Putamen (tissue), 1 donor: Measurements from ENCODE around the gene NLRP9.
"Not testable (repeated sequence)": the region's sequence is repeated elsewhere in the genome, so short reads cannot be mapped to it uniquely, and the experiment has no call there.

Experiments
- DNase-seq: peaks from one replicate; pipeline ENCODE4 v3.0.0-alpha.2; 2016; ENCODE audit warnings: low spot score

The NLRP9 gene

DNA sequence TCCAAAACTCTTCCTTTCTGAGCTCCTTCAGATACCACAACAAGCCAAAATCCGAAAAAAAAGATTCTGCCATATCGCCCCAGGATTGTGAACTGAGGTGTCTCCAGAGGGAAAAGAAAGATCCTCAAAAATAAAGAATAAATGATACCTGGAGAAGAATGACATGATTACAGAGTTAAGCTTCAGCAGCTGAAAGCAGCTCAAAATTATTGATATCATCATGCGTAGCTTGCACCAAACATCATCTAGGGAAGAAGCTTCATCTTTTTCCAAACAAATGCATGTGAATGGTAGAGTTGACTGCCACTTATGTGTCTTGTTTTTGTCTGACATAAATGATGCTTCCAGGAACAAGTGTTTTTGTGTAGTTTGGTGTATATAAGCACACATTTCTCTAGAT lies at the start of gene NLRP9:
NLRP9 (minus strand) TSS at position 101 of the 400 bp plus-strand sequence; CDS start at position 73, 28 bp downstream.
- no peak for DNase-seq

DNA sequence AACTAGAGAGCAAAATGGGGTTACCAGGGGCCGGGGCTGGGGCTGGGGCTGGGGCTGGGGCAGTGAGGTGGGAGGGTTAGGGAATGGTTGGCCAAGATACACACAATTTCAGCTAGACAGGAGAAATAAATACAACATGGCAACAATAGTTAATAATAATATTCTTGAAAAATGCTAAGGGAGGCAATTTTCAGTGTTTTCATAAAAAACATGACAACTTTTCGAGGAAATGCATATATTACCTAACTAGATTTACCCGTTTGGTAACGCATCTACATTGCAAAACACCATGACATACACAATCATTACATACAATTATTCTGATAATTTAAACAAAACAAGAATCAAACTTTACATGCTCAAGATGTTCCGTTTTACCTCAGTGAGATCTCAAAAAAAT lies 42.9 kb upstream of the NLRP9 start:
- DNase-seq: no peak

DNA sequence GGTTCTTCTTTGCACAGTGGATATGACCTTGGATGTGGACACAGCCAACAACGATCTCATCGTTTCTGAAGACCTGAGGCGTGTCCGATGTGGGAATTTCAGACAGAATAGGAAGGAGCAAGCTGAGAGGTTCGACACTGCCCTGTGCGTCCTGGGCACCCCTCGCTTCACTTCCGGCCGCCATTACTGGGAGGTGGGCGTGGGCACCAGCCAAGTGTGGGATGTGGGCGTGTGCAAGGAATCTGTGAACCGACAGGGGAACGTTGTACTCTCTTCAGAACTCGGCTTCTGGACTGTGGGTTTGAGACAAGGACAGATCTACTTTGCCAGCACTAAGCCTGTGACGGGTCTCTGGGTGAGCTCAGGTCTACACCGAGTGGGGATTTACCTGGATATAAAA lies 40.1 kb upstream of the NLRP9 start:
- no peak for DNase-seq

DNA sequence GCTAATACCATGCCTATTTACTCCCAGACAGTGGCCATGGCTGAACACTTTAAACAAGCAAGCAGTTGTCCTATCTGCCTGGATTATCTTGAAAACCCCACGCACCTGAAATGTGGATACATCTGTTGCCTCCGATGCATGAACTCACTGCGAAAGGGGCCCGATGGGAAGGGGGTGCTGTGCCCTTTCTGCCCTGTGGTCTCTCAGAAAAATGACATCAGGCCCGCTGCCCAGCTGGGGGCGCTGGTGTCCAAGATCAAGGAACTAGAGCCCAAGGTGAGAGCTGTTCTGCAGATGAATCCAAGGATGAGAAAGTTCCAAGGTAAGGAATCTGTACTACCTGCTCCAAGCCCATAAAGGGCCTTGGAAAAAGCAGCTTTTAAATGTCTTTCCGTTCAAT lies 39.3 kb upstream of the NLRP9 start:
- DNase-seq: no peak

DNA sequence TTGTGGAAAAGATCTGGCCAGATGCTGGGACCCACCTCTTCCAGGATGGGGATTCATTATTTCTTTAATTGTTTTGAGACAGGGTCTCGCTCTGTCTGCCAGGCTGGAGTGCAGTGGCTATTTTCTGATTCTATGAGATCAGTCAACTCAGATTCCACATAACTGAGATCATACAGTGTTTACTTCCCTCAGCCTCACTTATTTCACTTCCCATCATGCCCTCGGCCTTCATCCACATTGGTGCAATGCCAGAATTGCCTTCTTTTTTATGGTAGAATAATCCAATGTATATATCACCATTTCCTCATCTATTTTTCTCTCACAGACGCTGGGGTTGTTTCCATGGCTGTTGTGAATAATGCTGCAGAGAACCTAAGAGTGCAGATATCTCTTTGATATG lies 31.4 kb upstream of the NLRP9 start:
- not testable (repeated sequence) for DNase-seq

DNA sequence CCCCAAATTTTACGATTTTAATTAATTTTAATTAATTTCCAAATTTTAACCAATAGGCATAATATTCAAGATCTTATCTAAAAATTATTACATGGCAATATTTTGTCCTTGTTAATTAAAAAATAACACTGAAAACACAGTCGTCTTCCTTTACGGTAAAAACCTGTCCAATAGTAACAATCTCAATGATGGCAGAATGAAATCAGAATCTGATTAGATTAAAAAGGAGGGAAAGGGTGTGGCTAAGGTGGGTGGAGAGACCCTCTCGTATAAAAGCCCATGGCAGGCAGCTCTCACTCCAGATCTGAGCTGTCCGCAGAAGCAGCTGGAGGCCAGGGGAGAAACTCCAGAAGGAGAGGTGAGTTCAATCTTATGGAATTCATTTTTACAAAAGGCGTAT lies 30.6 kb upstream of the NLRP9 start, which contains the start of gene RFPL4AL1:
RFPL4AL1 (plus strand) TSS at position 301 of the 400 bp plus-strand sequence. CDS start 2,687 bp downstream, outside the sequence.
- DNase-seq: not testable (repeated sequence)

DNA sequence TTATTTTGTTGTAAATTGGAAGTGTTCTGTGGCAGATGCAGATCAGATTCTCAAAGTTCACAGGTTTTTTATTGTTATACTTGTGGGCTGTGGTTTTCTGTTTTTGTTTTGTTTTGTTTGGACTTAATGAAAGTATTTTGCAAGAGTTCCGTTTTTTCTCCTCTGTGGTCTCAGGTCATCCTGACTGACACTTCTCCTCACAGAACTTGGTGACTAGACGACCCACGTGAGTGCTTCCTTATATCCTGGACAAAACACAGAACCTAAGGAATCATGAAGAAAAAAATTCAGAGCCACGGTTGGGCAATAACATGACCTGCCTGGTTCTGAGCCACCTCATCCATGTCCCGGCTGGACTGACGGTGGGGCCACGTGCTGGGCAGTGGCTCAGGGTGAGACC lies 28.3 kb upstream of the NLRP9 start:
- no peak for DNase-seq

DNA sequence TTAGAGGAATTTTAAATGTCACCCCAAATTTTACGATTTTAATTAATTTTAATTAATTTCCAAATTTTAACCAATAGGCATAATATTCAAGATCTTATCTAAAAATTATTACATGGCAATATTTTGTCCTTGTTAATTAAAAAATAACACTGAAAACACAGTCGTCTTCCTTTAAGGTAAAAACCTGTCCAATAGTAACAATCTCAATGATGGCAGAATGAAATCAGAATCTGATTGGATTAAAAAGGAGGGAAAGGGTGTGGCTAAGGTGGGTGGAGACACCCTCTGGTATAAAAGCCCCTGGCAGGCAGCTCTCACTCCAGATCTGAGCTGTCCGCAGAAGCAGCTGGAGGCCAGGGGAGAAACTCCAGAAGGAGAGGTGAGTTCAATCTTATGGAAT lies 20.6 kb upstream of the NLRP9 start, which contains the start of gene RFPL4A:
RFPL4A (plus strand) TSS at position 301 of the 400 bp plus-strand sequence. CDS start 2,704 bp downstream, outside the sequence.
- not testable (repeated sequence) for DNase-seq

DNA sequence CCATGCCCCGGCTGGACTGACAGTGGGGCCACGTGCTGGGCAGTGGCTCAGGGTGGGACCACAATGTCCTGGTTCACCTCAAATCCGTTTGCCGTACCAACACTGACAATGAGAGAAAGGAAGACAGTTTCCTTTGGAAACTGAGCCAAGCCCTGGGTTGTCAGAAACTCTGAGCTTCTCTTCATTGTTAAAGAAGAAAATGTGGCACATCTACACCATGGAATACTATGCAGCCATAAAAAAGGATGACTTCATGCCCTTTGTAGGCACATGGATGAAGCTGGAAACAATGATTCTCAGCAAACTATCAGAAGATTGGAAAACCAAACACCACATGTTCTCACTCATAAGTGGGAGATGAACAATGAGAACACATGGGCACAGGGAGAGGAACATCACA lies 18.6 kb upstream of the NLRP9 start:
- DNase-seq: not testable (repeated sequence)

DNA sequence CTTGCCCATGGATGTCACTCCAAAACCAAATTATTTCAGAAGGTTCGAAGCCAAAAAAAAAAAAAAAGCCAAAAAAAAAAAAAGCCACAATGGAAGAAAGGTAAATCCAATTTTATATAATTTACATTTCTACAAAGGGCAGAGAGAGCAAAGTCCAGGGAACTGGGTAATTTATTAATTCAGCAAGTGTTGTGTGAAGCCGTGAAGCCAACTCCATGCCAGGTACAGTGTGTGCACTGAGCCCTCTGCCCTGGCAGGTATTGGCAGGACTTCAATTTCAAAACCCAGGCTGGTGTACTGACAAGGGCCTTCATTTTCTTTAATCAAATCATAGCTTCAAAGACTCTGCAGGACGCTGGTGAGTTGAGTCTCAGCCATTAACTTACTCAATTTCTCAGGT lies 15.2 kb upstream of the NLRP9 start:
- no peak for DNase-seq

DNA sequence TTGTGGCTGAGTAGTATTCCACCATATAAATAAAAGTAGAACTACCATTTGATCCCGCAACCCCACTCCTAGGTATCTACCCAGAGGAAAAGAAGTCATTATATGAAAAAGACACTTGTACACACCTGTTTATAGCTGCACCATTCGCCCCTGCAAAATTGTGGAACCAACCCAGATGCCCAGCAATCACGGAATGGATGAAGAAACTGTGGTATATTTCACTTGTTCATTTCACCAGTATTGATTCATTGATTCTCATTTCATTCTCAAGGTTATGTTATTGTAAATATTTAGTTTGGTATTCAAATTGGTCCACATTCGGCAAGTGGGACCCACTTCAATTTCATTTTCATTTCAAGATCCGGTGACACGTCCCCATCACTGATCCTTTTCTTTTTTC lies 12.5 kb upstream of the NLRP9 start:
- no peak for DNase-seq

DNA sequence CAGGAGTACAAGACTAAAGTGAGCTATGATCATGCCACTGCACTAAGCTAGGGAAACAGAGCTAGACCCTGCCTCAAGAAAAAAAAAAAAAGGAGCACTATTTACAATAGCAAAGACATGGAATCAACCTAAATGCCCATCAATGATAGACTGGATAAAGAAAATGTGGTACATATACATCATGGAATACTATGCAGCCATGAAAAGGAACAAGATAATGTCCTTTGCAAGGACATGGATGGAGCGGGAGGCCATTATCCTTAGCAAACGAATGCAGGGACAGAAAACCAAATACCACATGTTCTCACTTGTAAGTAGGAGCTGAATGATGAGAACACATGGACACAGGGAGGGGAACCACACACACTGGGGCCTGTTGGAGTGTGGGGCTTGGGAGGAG lies 7.8 kb downstream of the NLRP9 start:
- DNase-seq: not testable (repeated sequence)

DNA sequence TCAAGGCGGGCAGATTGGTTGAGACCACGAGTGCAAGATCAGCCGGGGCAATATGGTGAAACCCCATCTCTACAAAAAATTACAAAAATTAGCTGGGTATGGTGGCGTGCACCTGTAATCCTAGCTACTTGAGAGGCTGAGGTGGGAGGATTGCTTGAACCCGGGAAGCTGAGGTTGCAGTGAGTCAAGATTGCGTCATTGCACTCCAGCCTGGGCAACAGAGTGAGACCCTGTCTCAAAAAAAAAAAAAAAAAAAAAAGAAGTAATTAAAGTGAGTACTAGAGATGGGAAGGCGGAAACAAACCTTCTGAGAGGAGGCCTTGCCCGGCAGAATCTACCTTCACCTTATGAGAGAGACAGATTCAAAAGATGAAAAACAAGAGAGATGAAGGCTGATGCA lies 14.7 kb downstream of the NLRP9 start:
- no peak for DNase-seq

DNA sequence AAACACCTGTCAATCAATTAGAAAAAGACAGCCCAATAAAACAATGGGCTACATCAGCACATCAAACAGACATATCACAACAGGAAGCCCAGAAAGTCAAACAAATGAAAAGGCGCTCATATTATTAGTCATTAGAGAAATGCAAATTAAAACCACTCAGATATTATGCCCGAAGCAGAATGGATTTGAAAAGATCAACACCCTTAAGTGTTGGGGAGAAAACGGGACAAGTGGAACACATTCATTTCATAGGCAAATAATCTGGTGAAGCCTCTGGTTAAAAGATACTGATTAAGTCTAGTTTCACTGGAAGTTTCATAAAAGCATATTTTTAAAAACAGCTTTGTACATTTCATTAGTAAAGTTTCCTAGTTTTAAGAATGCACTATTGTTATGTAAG lies 17.4 kb downstream of the NLRP9 start:
- no peak for DNase-seq

DNA sequence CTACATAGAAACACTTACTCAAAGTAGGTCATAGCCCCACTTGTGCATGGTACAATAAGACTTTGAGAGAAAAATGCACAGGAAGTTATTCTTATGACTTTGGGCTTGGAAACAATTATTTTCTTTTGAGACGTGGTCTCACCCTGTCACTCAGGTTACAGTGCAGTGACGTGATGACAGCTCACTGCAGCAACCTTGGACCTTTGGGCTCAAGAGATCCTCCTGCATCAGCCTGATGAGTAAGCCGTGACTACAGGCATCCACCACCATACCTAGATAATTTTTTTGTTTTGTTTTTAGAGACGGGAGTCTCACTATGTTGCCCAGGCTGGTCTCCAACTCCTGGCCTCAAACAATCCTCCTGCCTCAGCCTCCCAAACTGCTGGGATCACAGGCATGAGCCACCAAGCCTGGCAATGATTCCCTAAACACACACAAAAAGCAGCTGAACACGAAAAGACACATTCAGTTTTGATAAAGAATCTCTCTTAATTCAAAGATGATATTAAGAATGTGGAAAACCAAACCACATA lies 17.9 kb downstream of the NLRP9 start:
- DNase-seq: no peak

DNA sequence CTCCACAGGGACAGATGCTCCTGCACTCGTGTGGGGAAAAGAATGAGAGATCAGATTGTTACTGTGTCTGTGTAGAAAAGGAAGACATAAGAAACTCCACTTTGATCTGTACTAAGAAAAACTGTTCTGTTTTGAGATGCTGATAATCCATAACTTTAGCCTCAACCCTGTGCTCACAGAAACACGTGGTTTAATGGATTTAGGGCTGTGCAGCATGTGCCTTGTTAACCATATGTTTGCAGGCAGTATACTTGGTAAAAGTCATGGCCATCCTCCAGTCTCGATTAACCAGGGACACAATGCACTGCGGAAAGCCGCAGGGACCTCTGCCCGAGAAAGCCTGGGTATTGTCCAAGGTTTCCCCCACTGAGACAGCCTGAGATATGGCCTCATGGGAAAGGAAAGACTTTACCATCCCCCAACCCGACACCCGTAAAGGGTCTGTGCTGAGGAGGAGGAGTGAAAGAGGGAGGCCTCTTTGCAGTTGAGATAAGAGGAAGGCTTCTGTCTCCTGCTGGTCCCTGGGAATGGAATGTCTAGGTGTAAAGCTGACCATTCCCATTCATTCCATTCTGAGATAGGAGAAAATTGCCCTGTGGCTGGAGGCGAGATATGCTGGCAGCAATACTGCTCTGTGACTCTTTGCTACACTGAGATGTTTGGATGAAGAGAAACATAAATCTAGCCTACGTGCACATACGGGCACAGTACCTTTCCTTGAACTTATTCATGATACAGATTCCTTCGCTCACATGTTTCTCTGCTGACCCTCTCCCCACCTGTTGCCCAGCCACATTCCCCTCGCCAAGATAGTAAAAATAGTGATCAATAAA lies 20.1 kb downstream of the NLRP9 start:
- not testable (repeated sequence) for DNase-seq

DNA sequence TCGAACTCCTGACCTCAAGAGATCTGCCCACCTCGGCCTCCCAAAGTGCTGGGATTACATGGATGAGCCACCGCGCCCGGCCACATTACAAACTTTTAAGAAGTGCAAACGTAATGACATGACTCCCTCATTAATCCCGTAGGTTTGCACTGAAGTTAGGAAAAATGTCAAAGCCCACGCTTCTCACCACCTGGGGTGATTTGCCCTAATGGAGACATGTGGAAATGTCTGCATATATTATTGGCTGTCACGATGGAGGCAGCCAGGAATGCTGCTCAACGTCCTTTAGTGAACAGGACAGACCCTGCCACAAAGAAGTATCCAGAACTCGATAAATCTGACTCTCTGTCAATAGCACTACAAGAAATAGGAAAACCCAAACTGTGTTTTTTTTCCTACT lies 21.0 kb downstream of the NLRP9 start:
- no peak for DNase-seq

DNA sequence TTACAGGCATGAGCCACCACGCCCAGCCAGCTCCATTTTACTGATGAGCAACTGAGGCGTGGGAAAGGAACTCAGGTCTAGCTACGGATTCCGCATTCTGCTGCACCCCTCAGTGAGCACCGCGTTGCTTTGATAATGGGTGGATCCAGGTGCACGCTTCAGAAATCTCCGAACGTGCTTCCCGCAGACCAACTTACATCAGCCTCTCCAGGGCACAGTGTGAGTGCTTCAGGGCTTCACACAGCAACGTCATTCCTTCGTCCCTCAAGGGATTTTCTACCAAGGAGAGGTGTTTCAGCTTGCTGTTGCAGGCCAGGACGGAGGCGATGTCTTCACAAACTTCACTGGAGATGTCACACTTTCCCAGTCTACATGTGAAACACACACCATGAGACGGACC lies 21.7 kb downstream of the NLRP9 start:
- DNase-seq: no peak

DNA sequence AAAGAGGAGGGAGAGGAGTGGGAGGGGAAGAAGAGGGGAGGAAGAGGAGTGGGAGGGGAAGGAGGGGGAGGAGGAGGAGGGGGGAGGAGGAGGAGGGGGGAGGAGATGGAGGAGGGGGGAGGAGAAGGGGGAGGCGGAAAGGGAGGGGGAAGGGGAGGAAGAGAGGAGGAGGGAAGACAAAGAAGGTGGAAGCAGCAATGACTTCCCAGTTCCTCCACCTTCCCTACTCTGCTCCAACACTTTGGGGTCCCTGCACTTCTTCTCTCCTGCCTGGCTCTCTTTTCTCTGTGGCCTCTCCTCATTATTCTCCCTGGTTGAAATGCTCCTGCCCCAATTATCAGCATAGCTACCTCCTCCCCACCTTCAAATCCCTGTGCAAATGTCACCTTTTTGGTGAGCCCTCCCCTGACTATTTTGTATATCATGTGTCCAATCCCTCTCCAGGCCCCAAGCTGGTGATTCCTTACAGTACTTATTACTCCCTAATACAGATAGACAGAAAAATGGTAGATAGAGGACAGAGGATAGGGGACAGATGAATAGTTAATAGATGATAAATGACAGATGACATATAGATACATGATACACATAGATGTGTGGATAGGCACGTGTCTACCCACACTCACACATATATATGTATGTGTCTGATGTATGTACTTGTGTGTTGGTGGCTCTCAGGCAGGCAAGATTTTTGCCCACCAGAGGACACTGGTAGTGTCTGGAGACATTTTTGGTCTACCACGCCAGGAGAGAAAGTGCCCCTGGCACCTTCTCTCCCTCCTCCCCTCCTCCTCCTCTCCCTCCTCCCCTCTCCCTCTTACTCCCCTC lies 25.2 kb downstream of the NLRP9 start:
- no peak for DNase-seq

DNA sequence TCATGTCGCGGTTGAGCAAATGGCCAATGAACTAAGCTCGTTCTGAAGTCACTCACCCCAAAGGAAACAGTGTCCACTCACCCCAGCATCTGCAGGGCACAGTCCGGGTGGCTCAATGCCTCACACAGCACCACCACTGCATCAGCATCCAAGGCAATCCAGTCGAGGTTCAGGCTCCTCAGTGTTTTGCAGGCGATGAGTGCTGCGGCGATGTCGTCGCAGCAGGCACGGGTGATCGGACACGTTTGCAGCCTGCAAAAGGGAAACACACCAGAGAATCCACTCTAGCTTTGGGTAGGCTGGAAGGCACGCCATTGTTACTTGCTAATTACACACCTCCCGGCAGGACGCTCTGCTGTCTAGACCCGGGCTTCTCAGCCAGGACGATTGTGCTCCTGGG lies 26.5 kb downstream of the NLRP9 start:
- no peak for DNase-seq

DNA sequence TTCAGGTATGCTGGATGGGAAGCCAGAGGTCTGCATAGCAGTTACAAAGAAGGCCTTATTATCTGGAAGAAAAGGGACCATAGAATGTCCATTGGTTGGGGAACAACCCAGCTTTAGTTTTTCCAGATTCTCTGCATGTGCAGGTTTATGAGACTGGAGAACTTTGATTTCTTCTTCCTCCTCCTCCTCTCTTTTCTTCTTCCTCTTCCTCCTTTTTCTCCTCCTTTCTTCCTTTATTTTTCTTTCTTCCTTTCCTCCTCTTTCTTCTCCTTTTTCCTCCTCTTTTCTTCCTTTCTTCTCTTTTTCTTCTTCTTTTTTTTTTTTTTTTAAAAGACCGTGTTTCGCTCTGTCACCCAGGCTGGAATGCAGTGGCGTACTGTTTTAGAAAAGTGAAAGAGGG lies 32.2 kb downstream of the NLRP9 start:
- no peak for DNase-seq

DNA sequence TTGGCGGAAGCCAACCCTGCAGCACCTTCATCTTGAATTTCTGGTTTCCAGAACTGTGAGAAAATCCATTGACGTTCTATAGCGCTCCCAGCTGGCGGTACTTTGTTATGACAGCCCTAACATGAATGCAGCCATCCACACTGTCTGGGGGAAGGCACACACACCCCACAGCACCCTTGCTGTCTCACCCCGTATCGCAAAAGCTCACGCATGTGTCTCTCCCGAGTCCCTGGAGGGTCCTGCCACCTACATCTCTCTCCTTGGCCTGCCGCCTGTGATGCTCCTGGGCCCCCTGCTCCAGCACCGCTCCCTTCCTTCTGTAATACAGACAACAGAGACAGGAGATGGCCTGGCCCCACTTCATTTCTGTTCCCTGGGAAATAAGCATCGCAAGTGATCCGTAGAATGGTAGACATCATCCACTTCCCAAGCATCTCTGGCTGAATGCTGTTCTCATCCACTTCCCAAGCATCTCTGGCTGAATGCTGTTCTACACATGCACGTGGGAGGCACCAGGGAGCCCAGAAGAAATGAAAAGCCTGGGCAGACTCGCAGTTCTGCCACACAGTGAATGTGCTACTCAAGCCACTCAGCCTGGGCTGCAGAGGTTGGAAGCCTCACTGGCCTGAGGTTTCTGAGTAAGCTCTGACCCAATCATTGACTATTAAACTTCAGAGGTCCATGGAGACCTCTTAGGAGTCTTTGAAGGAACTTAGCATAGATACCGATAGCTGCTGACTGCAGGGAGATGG lies 33.5 kb downstream of the NLRP9 start:
- no peak for DNase-seq
